ENCODE measurements around the gene NABP2. TPM values are rescaled to one million over a fixed set of nuclear protein-coding genes. Genes with fewer than 3 reads are reported as not detected.
"Not testable (repeated sequence)": the region's sequence is repeated elsewhere in the genome, so short reads cannot be mapped to it uniquely, and the experiment has no call there.

NABP2 gene
- polyA plus RNA-seq, 3 donors from 2014 or later, result 3.2 to 8.8 (median 6.8) TPM

- peaks cover 22 to 23% of the 10 kb centered on the region in 2 donors for H3K4me1 Mint-ChIP-seq
- H3K27me3 Mint-ChIP-seq (ENCODE audit: low read depth in 3 of 3), result peaks cover 1 to 8% (median 2%) of the 10 kb centered on the region in 3 donors
- H3K36me3 Mint-ChIP-seq, result peaks cover 0 to 10% (median 6%) of the 10 kb centered on the region in 3 donors
- no peaks in the 10 kb centered on the region for H3K9me3 Mint-ChIP-seq
- no peak for DNase-seq
- H3K27ac Mint-ChIP-seq, result peak overlapping the region; percentile 79 to 91 (median 90)
- peak overlapping the region; percentile 85 to 94 (median 90) for H3K4me3 Mint-ChIP-seq
Measured at GRCh38 chr12:56258820-56259183, 34.7 kb downstream of the NABP2 start.

GRCh38 chr12:56260380-56260779 lies 36.2 kb downstream of the NABP2 start:
- Mint-ChIP-seq H3K27me3 (ENCODE audit: low read depth in 3 of 3) (peaks cover 1 to 8% (median 2%) of the 10 kb centered on the region in 3 donors), H3K4me1 (peaks cover 22 to 23% of the 10 kb centered on the region in 2 donors), H3K9me3 (no peaks in the 10 kb centered on the region), H3K4me3 (peak overlapping the region in 4 of 5 donors; percentile 12 to 64 (median 52)), H3K36me3 (peaks cover 0 to 4% (median 4%) of the 10 kb centered on the region in 3 donors), H3K27ac (no peak overlapping the region)
- no peak for DNase-seq

GRCh38 chr12:56260921-56261320 lies 36.8 kb downstream of the NABP2 start:
- Mint-ChIP-seq H3K27ac (no peak overlapping the region), H3K27me3 (ENCODE audit: low read depth in 3 of 3) (peaks cover 1 to 8% (median 2%) of the 10 kb centered on the region in 3 donors), H3K36me3 (peaks cover 0 to 3% (median 3%) of the 10 kb centered on the region in 3 donors), H3K4me3 (peak overlapping the region in 1 of 5 donors; percentile 4), H3K4me1 (peaks cover 21 to 24% of the 10 kb centered on the region in 2 donors), H3K9me3 (no peaks in the 10 kb centered on the region)
- DNase-seq, result no peak

GRCh38 chr12:56261503-56262232 lies 37.5 kb downstream of the NABP2 start:
- H3K4me3 Mint-ChIP-seq, result no peak overlapping the region
- H3K36me3 Mint-ChIP-seq, result no peaks in the 10 kb centered on the region

GRCh38 chr12:56262955-56263354 lies 38.8 kb downstream of the NABP2 start:
- Mint-ChIP-seq H3K27me3 (ENCODE audit: low read depth in 3 of 3) (peaks cover 1 to 14% (median 9%) of the 10 kb centered on the region in 3 donors), H3K4me1 (peaks cover 24 to 25% of the 10 kb centered on the region in 2 donors)
- not testable (repeated sequence) for DNase-seq, H3K27ac Mint-ChIP-seq, H3K4me3 Mint-ChIP-seq, H3K36me3 Mint-ChIP-seq, H3K9me3 Mint-ChIP-seq

More at GRCh38 chr12:56261503-56262232, 37.5 kb downstream of the NABP2 start:
- H3K27ac Mint-ChIP-seq, result no peak overlapping the region
- peaks cover 1 to 12% (median 5%) of the 10 kb centered on the region in 3 donors for H3K27me3 Mint-ChIP-seq (ENCODE audit: low read depth in 3 of 3)
- no peak for DNase-seq
- H3K9me3 Mint-ChIP-seq, result no peaks in the 10 kb centered on the region
- peaks cover 20 to 24% of the 10 kb centered on the region in 2 donors for H3K4me1 Mint-ChIP-seq

GRCh38 chr12:56266068-56266692 lies 42.0 kb downstream of the NABP2 start:
- Mint-ChIP-seq H3K4me3 (peak overlapping the region; percentile 91 to 98 (median 97)), H3K27ac (peak overlapping the region; percentile 91 to 98 (median 95)), H3K4me1 (peaks cover 19 to 20% of the 10 kb centered on the region in 2 donors)
- H3K36me3 Mint-ChIP-seq; H3K27me3 Mint-ChIP-seq (ENCODE audit: low read depth in 3 of 3); DNase-seq; H3K9me3 Mint-ChIP-seq: not testable (repeated sequence)

- Mint-ChIP-seq H3K27me3 (ENCODE audit: low read depth in 3 of 3) (peaks cover 0 to 7% (median 6%) of the 10 kb centered on the region in 3 donors), H3K9me3 (no peaks in the 10 kb centered on the region), H3K4me1 (peaks cover 19 to 20% of the 10 kb centered on the region in 2 donors)
Measured at GRCh38 chr12:56266693-56267442, 42.7 kb downstream of the NABP2 start, which contains the start of gene COQ10A. Gene COQ10A, plus strand, starts transcription at chr12:56266942. Its CDS starts 177 bp downstream, at chr12:56267119.

GRCh38 chr12:56267443-56268071 lies 43.4 kb downstream of the NABP2 start:
- peak overlapping the region; percentile 82 to 94 (median 89) for H3K27ac Mint-ChIP-seq
- H3K4me1 Mint-ChIP-seq, result peaks cover 19 to 20% of the 10 kb centered on the region in 2 donors
- H3K4me3 Mint-ChIP-seq, result peak overlapping the region; percentile 91 to 98 (median 97)
- H3K9me3 Mint-ChIP-seq, result no peaks in the 10 kb centered on the region
- peaks cover 0 to 12% (median 4%) of the 10 kb centered on the region in 3 donors for H3K36me3 Mint-ChIP-seq
- no peak for DNase-seq
- H3K27me3 Mint-ChIP-seq (ENCODE audit: low read depth in 3 of 3), result peaks cover 0 to 7% (median 6%) of the 10 kb centered on the region in 3 donors

More at GRCh38 chr12:56266693-56267442, 42.7 kb downstream of the NABP2 start, which contains the start of gene COQ10A:
- H3K4me3 Mint-ChIP-seq, result peak within 1 kb of the TSS; percentile 91 to 98 (median 97)
- peaks cover 0 to 9% (median 4%) of the 10 kb centered on the region in 3 donors for H3K36me3 Mint-ChIP-seq
- peak; percentile 88 to 89 (median 88) for DNase-seq
- H3K27ac Mint-ChIP-seq, result peak within 1 kb of the TSS; percentile 91 to 98 (median 95)

GRCh38 chr12:56271031-56271430 lies 46.9 kb downstream of the NABP2 start:
- H3K9me3 Mint-ChIP-seq, result no peaks in the 10 kb centered on the region
- peaks cover 11 to 34% (median 16%) of the 10 kb centered on the region in 3 donors for H3K36me3 Mint-ChIP-seq
- H3K27me3 Mint-ChIP-seq (ENCODE audit: low read depth in 3 of 3), result peaks cover 0 to 7% (median 6%) of the 10 kb centered on the region in 3 donors
- H3K27ac Mint-ChIP-seq, result peak overlapping the region in 3 of 6 donors; percentile 10 to 76 (median 25)
- no peak overlapping the region for H3K4me3 Mint-ChIP-seq
- DNase-seq, result no peak
- peaks cover 17 to 20% of the 10 kb centered on the region in 2 donors for H3K4me1 Mint-ChIP-seq

- H3K4me3 Mint-ChIP-seq; H3K9me3 Mint-ChIP-seq; DNase-seq; H3K27me3 Mint-ChIP-seq (ENCODE audit: low read depth in 3 of 3); H3K4me1 Mint-ChIP-seq: not testable (repeated sequence)
- H3K36me3 Mint-ChIP-seq, result peaks cover 14 to 36% (median 18%) of the 10 kb centered on the region in 3 donors
- H3K27ac Mint-ChIP-seq, result peak overlapping the region in 1 of 6 donors; percentile 24
Measured at GRCh38 chr12:56272468-56272867, 48.3 kb downstream of the NABP2 start.

- no peak overlapping the region for H3K27ac Mint-ChIP-seq
- H3K4me3 Mint-ChIP-seq, result no peak overlapping the region
- no peaks in the 10 kb centered on the region for H3K4me1 Mint-ChIP-seq
- H3K27me3 Mint-ChIP-seq (ENCODE audit: low read depth in 3 of 3), result no peaks in the 10 kb centered on the region
- H3K9me3 Mint-ChIP-seq, result no peaks in the 10 kb centered on the region
- H3K36me3 Mint-ChIP-seq, result peaks cover 17 to 41% (median 20%) of the 10 kb centered on the region in 3 donors
- no peak for DNase-seq
Measured at GRCh38 chr12:56274299-56274698, 50.2 kb downstream of the NABP2 start.

- Mint-ChIP-seq H3K36me3 (peaks cover 26 to 41% (median 29%) of the 10 kb centered on the region in 3 donors), H3K4me1 (no peaks in the 10 kb centered on the region), H3K27me3 (ENCODE audit: low read depth in 3 of 3) (peaks cover 0 to 4% (median 2%) of the 10 kb centered on the region in 3 donors), H3K9me3 (no peaks in the 10 kb centered on the region), H3K27ac (no peak overlapping the region), H3K4me3 (no peak overlapping the region)
- DNase-seq, result no peak
Measured at GRCh38 chr12:56278905-56279304, 54.8 kb downstream of the NABP2 start.
